HFFc6 (cell line): Measurements from ENCODE around the gene LHFPL3. TPM values are rescaled to one million over a fixed set of nuclear protein-coding genes. Genes with fewer than 3 reads are reported as not detected.
"Not testable (repeated sequence)": the region's sequence is repeated elsewhere in the genome, so short reads cannot be mapped to it uniquely, and the experiment has no call there.

Experiments
- DNase-seq: peaks from one replicate; pipeline ENCODE4 v3.0.0-alpha.2; 2018
- H3K27ac Mint-ChIP-seq: 2 replicates; pipeline ENCODE4 v1.8.0; 2020; ENCODE audit warnings: mild to moderate bottlenecking, mixed read lengths
- H3K27me3 Mint-ChIP-seq: 2 replicates; pipeline ENCODE4 v1.8.0; 2021; ENCODE audit warnings: mild to moderate bottlenecking, moderate library complexity, mixed read lengths; ENCODE audit not compliant: insufficient read depth
- H3K36me3 Mint-ChIP-seq: 2 replicates; pipeline ENCODE4 v1.8.0; 2021; ENCODE audit warnings: low read depth, mixed read lengths
- H3K4me1 Mint-ChIP-seq: 2 replicates; pipeline ENCODE4 v1.8.0; 2020; ENCODE audit warnings: low read depth, mixed read lengths
- H3K4me3 Mint-ChIP-seq: 2 replicates; pipeline ENCODE4 v1.8.0; 2020; ENCODE audit warnings: mild to moderate bottlenecking, moderate library complexity, mixed read lengths
- H3K9me3 Mint-ChIP-seq: 2 replicates; pipeline ENCODE4 v1.8.0; 2020; ENCODE audit warnings: mild to moderate bottlenecking, mixed read lengths
- CTCF ChIP-seq: fragments of 200-600 bp; sonication (generic); IDR thresholded peaks from 2 replicates; pipeline ENCODE4 v1.5.0; 2021; ENCODE audit warnings: antibody characterized with exemption, mild to moderate bottlenecking
- total RNA-seq, 6 experiments: library from RNA; stranded (reverse); fragmentation: NEBNext Ultra II Directional; extraction: Animal tissue kit (Norgen Biotek cat#: 25700); gene quantifications; 2 replicates in 1 of 6; 3 replicates in 5 of 6; pipeline ENCODE4 v1.2.3, GENCODE V29; 2021

Gene LHFPL3
- total RNA-seq, 6 experiments from 2014 or later = not detected

DNA sequence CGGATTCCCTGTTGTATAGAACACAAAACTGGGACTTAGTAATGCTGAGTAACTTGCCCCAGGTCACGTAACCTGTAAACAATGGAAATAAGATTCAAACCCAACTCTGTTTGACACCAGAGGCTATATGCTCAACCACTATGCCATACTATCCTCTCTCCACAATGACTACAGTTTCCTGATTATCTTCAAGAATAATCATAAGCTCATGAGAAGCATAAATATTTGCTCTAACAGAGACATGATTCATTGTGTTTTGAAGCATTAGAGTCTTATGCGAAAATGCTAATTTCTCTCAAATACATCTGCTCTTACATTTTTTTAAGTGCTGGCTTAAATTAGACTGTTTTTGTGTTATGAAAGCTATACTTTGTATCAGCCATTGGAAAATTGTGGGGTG, 241.3 kb downstream of the LHFPL3 start:
- Mint-ChIP-seq H3K27ac (no peak overlapping the region), H3K27me3 (no peaks in the 10 kb centered on the region), H3K36me3 (no peaks in the 10 kb centered on the region), H3K4me3 (no peak overlapping the region), H3K4me1 (no peaks in the 10 kb centered on the region), H3K9me3 (peaks cover 21% of the 10 kb centered on the region)
- no peak for TF ChIP-seq CTCF
- no peak for DNase-seq

- H3K27ac Mint-ChIP-seq = no peak overlapping the region
- peaks cover 13% of the 10 kb centered on the region for H3K9me3 Mint-ChIP-seq
- H3K36me3 Mint-ChIP-seq = no peaks in the 10 kb centered on the region
- no peaks in the 10 kb centered on the region for H3K27me3 Mint-ChIP-seq
- H3K4me3 Mint-ChIP-seq = no peak overlapping the region
- H3K4me1 Mint-ChIP-seq = no peaks in the 10 kb centered on the region
- no peak for TF ChIP-seq CTCF
- DNase-seq = no peak
Observed at GRCh38 chr7:104572554-104572953, 244.2 kb downstream of the LHFPL3 start.

- H3K4me3 Mint-ChIP-seq = no peak overlapping the region
- no peak for TF ChIP-seq CTCF
Observed at GRCh38 chr7:104584620-104585019, 256.2 kb downstream of the LHFPL3 start.

DNA sequence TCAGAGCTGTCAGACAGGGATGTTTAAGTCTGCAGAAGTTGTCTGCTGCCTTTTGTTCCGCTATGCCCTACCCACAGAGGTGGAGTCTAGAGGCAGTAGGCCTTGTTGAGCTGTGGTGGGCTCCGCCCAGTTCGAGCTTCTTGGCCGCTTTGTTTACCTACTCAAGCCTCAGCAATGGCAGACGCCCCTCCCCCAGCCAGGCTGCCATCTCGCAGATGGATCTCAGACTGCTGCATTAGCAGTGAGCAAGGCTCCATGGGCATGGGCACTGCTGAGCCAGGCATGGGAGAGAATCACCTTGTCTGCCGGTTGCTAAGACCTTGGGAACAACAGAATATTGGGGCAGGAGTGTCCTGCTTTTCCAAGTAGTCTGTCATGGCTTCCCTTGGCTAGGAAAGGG, 267.2 kb downstream of the LHFPL3 start:
- H3K4me1 Mint-ChIP-seq, H3K27me3 Mint-ChIP-seq, H3K36me3 Mint-ChIP-seq, DNase-seq, H3K27ac Mint-ChIP-seq, H3K4me3 Mint-ChIP-seq: not testable (repeated sequence)
- peaks cover 45% of the 10 kb centered on the region for H3K9me3 Mint-ChIP-seq

More at GRCh38 chr7:104584620-104585019, 256.2 kb downstream of the LHFPL3 start:
- no peak for DNase-seq
- Mint-ChIP-seq H3K27ac (no peak overlapping the region), H3K27me3 (no peaks in the 10 kb centered on the region), H3K4me1 (no peaks in the 10 kb centered on the region), H3K36me3 (no peaks in the 10 kb centered on the region), H3K9me3 (peaks cover 27% of the 10 kb centered on the region)

DNA sequence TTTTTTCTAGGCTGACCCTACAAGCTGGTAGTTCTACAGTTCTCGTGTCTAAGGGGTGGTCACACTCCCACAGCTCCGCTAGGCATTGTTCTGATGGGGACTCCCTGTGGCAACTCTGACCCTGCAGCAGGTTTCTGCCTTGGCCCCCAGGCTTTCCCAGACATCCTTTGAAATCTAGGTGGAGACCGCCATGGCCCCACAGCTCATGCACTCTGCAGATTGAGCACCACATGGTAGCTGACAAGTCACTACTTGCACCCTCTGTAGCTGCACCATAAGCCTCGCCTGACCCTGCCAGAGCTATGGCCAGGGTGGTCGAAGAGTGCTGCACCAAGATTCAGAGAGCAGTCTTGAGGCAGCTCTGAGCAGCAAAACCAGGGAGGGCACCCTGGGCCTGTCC, 275.6 kb downstream of the LHFPL3 start:
- no peak for DNase-seq
- no peak for TF ChIP-seq CTCF

DNA sequence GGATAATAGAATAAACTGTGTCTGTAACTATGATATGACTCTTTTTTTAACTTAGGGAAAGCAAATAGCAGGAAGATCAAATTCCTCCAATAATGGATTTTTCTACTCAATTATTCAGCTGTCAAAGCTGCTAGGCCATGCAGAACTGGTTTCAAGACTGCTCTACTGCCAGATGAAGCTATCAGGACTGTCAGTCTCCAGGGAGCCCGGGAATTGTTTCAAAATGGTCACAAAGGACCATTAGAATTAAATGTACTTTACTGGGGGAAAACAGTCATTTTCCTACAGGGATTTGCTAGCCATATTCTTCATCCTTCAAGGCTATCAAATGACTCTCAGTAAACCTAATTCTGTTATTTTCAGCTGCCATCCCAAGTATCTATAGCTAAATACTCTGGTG, 276.3 kb downstream of the LHFPL3 start:
- Mint-ChIP-seq H3K27ac (no peak overlapping the region), H3K4me1 (no peaks in the 10 kb centered on the region), H3K9me3 (peaks cover 44% of the 10 kb centered on the region), H3K36me3 (no peaks in the 10 kb centered on the region), H3K27me3 (no peaks in the 10 kb centered on the region), H3K4me3 (no peak overlapping the region)
- no peak for DNase-seq
- TF ChIP-seq CTCF = no peak

More for the DNA sequence above, 275.6 kb downstream of the LHFPL3 start:
- Mint-ChIP-seq H3K4me1 (no peaks in the 10 kb centered on the region), H3K9me3 (peaks cover 49% of the 10 kb centered on the region), H3K4me3 (no peak overlapping the region), H3K36me3 (no peaks in the 10 kb centered on the region), H3K27ac (no peak overlapping the region), H3K27me3 (no peaks in the 10 kb centered on the region)
